ENCODE results near the gene TBC1D22A.

The TBC1D22A gene

GRCh38 chr22:46934172-46934745 is 171.8 kb downstream of the TBC1D22A start:
- no peak for DNase-seq (ENCODE audit: low read depth in 2 of 2)

- DNase-seq (ENCODE audit: low read depth in 2 of 2) = peak in 1 of 2 donors; percentile 12
These were observed 172.5 kb downstream of the TBC1D22A start for GRCh38 chr22:46934746-46935491.

- DNase-seq (ENCODE audit: low read depth in 2 of 2) = no peak
These were observed 173.3 kb downstream of the TBC1D22A start for GRCh38 chr22:46935506-46936377.

GRCh38 chr22:46936378-46936903 is 174.0 kb downstream of the TBC1D22A start:
- DNase-seq (ENCODE audit: low read depth in 2 of 2) = no peak

GRCh38 chr22:46937185-46937584 is 174.7 kb downstream of the TBC1D22A start:
- no peak for DNase-seq (ENCODE audit: low read depth in 2 of 2)

- no peak for DNase-seq (ENCODE audit: low read depth in 2 of 2)
These were observed 175.5 kb downstream of the TBC1D22A start for GRCh38 chr22:46937939-46938338.

- DNase-seq (ENCODE audit: low read depth in 2 of 2) = no peak
These were observed 179.7 kb downstream of the TBC1D22A start for GRCh38 chr22:46941968-46942798.

- DNase-seq (ENCODE audit: low read depth in 2 of 2) = no peak
These were observed 180.6 kb downstream of the TBC1D22A start for GRCh38 chr22:46942799-46943785.

GRCh38 chr22:46945481-46945880 is 183.0 kb downstream of the TBC1D22A start:
- DNase-seq (ENCODE audit: low read depth in 2 of 2) = no peak

GRCh38 chr22:46946383-46946962 is 184.0 kb downstream of the TBC1D22A start:
- no peak for DNase-seq (ENCODE audit: low read depth in 2 of 2)

GRCh38 chr22:46947516-46948257 is 185.2 kb downstream of the TBC1D22A start:
- DNase-seq (ENCODE audit: low read depth in 2 of 2) = no peak

GRCh38 chr22:46948411-46949144 is 186.1 kb downstream of the TBC1D22A start:
- DNase-seq (ENCODE audit: low read depth in 2 of 2) = no peak

- no peak for DNase-seq (ENCODE audit: low read depth in 2 of 2)
These were observed 188.9 kb downstream of the TBC1D22A start for GRCh38 chr22:46951350-46951749.

- no peak for DNase-seq (ENCODE audit: low read depth in 2 of 2)
These were observed 189.5 kb downstream of the TBC1D22A start for GRCh38 chr22:46951973-46952372.

- DNase-seq (ENCODE audit: low read depth in 2 of 2) = no peak
These were observed 191.7 kb downstream of the TBC1D22A start for GRCh38 chr22:46953968-46954765.

GRCh38 chr22:46954781-46955180 is 192.3 kb downstream of the TBC1D22A start:
- DNase-seq (ENCODE audit: low read depth in 2 of 2) = no peak

- DNase-seq (ENCODE audit: low read depth in 2 of 2) = no peak
These were observed 194.2 kb downstream of the TBC1D22A start for GRCh38 chr22:46956498-46957215.
